SU-DHL-6 (cell line): Measurements from ENCODE around the gene CRTAC1.

ENCODE experiments used
- H2AFZ ChIP-seq: fragments of 200-600 bp; sonication (generic); 2 replicates; pipeline ENCODE4 v1.6.1; 2014; ENCODE audit warnings: low read depth, mild to moderate bottlenecking, moderate library complexity, mixed read lengths, antibody characterized with exemption, low read length; ENCODE audit not compliant: severe bottlenecking
- H3F3A ChIP-seq: fragments of 200-600 bp; shearing (Covaris generic); 2 replicates; pipeline ENCODE4 v1.6.0; 2016; ENCODE audit warnings: antibody characterized with exemption, mild to moderate bottlenecking; ENCODE audit not compliant: insufficient read depth
- H3K27ac ChIP-seq: fragments of 200-600 bp; sonication (generic); 2 replicates; pipeline ENCODE4 v1.5.1; 2016; ENCODE audit warnings: low read depth, mild to moderate bottlenecking, low read length, moderate library complexity, mixed read lengths
- H3K27me3 ChIP-seq: fragments of 200-600 bp; sonication (generic), shearing (Covaris generic); 2 replicates; pipeline ENCODE4 v1.6.0; 2014; ENCODE audit warnings: mild to moderate bottlenecking, low read length
- H3K36me3 ChIP-seq: fragments of 200-600 bp; sonication (generic); 2 replicates; pipeline ENCODE4 v1.6.1; 2014; ENCODE audit warnings: mild to moderate bottlenecking, low read length, mixed read lengths
- H3K4me2 ChIP-seq: fragments of 300-600, 200-600 bp; shearing (Covaris generic), sonication (generic); 2 replicates; pipeline ENCODE4 v1.6.0; 2014; ENCODE audit warnings: low read length, low read depth, mild to moderate bottlenecking; ENCODE audit not compliant: poor library complexity, severe bottlenecking
- H3K4me3 ChIP-seq: fragments of 200-600 bp; sonication (generic); 2 replicates; pipeline ENCODE4 v1.5.1; 2014; ENCODE audit warnings: antibody characterized with exemption, low read length, mild to moderate bottlenecking, mixed read lengths; ENCODE audit not compliant: insufficient read depth, poor library complexity, severe bottlenecking
- H3K79me2 ChIP-seq: fragments of 200-600 bp; sonication (generic); 2 replicates; pipeline ENCODE4 v1.6.1; 2014; ENCODE audit warnings: mild to moderate bottlenecking, low read length, moderate library complexity; ENCODE audit not compliant: insufficient read depth
- H3K9ac ChIP-seq: fragments of 200-600 bp; sonication (generic); 2 replicates; pipeline ENCODE4 v1.7.0; 2014; ENCODE audit warnings: mild to moderate bottlenecking, low read length
- H3K9me2 ChIP-seq: fragments of 200-600 bp; sonication (generic); replicated peaks from 2 replicates; pipeline ENCODE4 v1.6.1; 2014; ENCODE audit warnings: low read length; ENCODE audit not compliant: insufficient read depth
- H3K9me3 ChIP-seq: fragments of 200-600 bp; sonication (generic); 2 replicates; pipeline ENCODE4 v1.6.1; 2014; ENCODE audit warnings: low read length, mixed read lengths; ENCODE audit not compliant: insufficient read depth
- H4K20me1 ChIP-seq: fragments of 200-600 bp; sonication (generic); 2 replicates; pipeline ENCODE4 v1.6.1; 2014; ENCODE audit warnings: low read depth, mild to moderate bottlenecking, antibody characterized with exemption, low read length, moderate library complexity, mixed read lengths
- EZH2phosphoT487 ChIP-seq: fragments of 200-600 bp; sonication (generic), shearing (Covaris generic); conservative IDR thresholded peaks from 2 replicates; pipeline ENCODE4 v1.6.1; 2018; ENCODE audit warnings: mild to moderate bottlenecking, antibody characterized with exemption, low read length, moderate library complexity, mixed read lengths
- TF ChIP-seq, protein P1 (sequence below): fragments of 200-600 bp; sonication (generic); IDR thresholded peaks from one replicate; pipeline ENCODE4 v1.5.1; 2017; ENCODE audit warnings: antibody characterized with exemption, mild to moderate bottlenecking, low read length, moderate library complexity; ENCODE audit not compliant: insufficient read depth, poor library complexity, severe bottlenecking

Gene CRTAC1

DNA sequence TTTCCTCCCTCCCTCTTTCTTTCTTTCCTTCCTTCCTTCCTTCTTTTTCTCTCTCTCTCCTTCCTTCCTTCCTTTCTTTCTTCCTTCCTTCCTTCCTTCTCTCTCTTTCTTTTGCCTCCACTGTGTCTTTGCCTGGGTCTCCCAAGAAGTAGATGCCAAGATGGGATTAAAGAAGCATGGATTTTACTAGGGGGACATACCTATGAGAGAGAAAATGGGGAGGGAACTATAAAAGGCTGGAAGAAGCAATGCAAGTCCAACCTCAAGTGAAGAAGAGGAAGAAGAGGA lies 33.3 kb upstream of the CRTAC1 start:
- Histone ChIP-seq H3K9me2 (no peaks in the 10 kb centered on the region), H4K20me1 (no peaks in the 10 kb centered on the region), H3K79me2 (no peaks in the 10 kb centered on the region), H2AFZ (no peak overlapping the region), H3K27ac (no peak overlapping the region), H3K9me3 (no peaks in the 10 kb centered on the region), H3K4me3 (no peak overlapping the region), H3F3A (no peaks in the 10 kb centered on the region), H3K9ac (no peak overlapping the region), H3K27me3 (no peaks in the 10 kb centered on the region), H3K4me2 (no peak overlapping the region), H3K36me3 (no peaks in the 10 kb centered on the region)
- no peak for TF ChIP-seq EZH2phosphoT487
- TF ChIP-seq, protein P1, sequence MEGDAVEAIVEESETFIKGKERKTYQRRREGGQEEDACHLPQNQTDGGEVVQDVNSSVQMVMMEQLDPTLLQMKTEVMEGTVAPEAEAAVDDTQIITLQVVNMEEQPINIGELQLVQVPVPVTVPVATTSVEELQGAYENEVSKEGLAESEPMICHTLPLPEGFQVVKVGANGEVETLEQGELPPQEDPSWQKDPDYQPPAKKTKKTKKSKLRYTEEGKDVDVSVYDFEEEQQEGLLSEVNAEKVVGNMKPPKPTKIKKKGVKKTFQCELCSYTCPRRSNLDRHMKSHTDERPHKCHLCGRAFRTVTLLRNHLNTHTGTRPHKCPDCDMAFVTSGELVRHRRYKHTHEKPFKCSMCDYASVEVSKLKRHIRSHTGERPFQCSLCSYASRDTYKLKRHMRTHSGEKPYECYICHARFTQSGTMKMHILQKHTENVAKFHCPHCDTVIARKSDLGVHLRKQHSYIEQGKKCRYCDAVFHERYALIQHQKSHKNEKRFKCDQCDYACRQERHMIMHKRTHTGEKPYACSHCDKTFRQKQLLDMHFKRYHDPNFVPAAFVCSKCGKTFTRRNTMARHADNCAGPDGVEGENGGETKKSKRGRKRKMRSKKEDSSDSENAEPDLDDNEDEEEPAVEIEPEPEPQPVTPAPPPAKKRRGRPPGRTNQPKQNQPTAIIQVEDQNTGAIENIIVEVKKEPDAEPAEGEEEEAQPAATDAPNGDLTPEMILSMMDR, result no peak

DNA sequence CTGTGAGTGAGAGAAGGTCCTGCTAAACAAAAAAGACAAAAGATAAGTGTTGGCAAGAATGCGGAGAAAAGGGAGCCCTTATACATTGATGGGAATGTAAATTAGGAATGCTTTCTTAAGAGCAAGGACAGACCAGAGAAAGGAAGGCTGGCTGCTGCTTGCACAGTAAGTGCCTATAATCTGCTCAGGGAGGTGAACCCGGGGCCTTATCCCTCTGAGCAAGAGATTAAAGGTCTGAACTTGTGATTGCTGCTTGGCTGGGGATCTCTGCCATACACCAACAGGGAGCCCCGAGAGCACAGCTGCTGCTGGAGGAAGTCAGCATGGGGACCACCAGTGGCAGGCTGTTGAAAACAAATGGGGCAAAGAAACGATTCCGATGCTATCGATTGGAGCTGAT lies 32.0 kb upstream of the CRTAC1 start:
- no peaks in the 10 kb centered on the region for H3K9me2 ChIP-seq
- no peaks in the 10 kb centered on the region for H3K36me3 ChIP-seq
- H3K27ac ChIP-seq, result no peak overlapping the region
- no peak overlapping the region for H3K9ac ChIP-seq
- TF ChIP-seq EZH2phosphoT487, result no peak
- TF ChIP-seq, protein P1, result no peak
- no peaks in the 10 kb centered on the region for H3K9me3 ChIP-seq
- H4K20me1 ChIP-seq, result no peaks in the 10 kb centered on the region
- H3K4me2 ChIP-seq, result no peak overlapping the region
- no peaks in the 10 kb centered on the region for H3K79me2 ChIP-seq
- H3F3A ChIP-seq, result no peaks in the 10 kb centered on the region
- H3K4me3 ChIP-seq, result no peak overlapping the region
- H3K27me3 ChIP-seq, result no peaks in the 10 kb centered on the region
- H2AFZ ChIP-seq, result no peak overlapping the region

DNA sequence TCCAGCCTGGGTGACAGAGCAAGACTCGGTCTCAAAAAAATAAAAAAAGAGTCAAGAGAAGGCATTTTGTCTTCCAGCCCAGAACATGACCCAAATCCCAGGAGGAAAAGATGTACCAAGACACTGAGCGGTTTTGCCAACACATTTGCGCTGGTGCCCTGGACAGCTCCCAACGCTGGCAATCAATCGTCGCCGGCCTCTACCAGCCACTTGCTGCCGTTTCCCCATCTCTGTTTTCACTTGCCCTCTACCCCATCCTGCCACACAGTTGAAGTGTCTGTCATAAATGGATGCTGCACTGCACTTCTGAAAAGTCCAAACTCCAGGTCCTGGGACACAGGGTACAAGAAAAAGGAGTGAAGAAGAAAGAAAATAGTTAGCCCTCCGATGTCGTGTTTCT lies 29.7 kb upstream of the CRTAC1 start:
- no peak for TF ChIP-seq EZH2phosphoT487
- TF ChIP-seq, protein P1, result no peak

DNA sequence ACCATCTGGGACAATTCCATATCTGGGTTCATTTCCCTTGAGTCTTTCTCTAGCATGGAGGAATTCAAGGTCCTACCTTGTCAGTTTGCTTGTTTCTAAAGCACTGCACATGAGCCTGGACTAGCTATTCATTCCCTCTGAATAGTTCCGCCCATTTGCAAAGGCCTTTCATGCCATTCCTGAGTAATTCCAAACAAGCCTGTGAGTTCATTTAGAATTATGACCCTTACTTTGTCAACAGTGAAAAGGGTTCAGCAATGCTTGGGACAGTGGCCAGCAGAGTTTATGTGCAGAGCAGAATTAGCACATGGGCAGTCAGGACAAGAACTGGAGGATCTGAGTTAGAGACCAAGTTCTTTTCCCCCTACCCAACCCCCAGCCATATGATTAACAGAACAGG lies 27.9 kb upstream of the CRTAC1 start:
- Histone ChIP-seq H2AFZ (no peak overlapping the region), H3K9me2 (no peaks in the 10 kb centered on the region), H3K79me2 (no peaks in the 10 kb centered on the region), H3F3A (no peaks in the 10 kb centered on the region), H3K9me3 (no peaks in the 10 kb centered on the region), H3K4me2 (no peak overlapping the region), H3K27ac (no peak overlapping the region), H3K27me3 (no peaks in the 10 kb centered on the region), H3K4me3 (no peak overlapping the region), H4K20me1 (no peaks in the 10 kb centered on the region), H3K36me3 (no peaks in the 10 kb centered on the region), H3K9ac (no peak overlapping the region)
- TF ChIP-seq EZH2phosphoT487, result no peak
- TF ChIP-seq, protein P1, result no peak

More for the DNA sequence above, 29.7 kb upstream of the CRTAC1 start:
- Histone ChIP-seq H4K20me1 (no peaks in the 10 kb centered on the region), H3K27me3 (no peaks in the 10 kb centered on the region), H3K4me3 (no peak overlapping the region), H3K4me2 (no peak overlapping the region), H3K9me2 (no peaks in the 10 kb centered on the region), H3K9ac (no peak overlapping the region), H3F3A (no peaks in the 10 kb centered on the region), H2AFZ (no peak overlapping the region), H3K27ac (no peak overlapping the region), H3K9me3 (no peaks in the 10 kb centered on the region), H3K36me3 (no peaks in the 10 kb centered on the region), H3K79me2 (no peaks in the 10 kb centered on the region)
